B cell (primary cell): Measurements from ENCODE around the gene UBXN7. TPM values are rescaled to one million over a fixed set of nuclear protein-coding genes. Genes with fewer than 3 reads are reported as not detected.
A peak's percentile ranks its signal among the peaks of the same experiment; 100 is the strongest.
"Not testable (repeated sequence)": the region's sequence is repeated elsewhere in the genome, so short reads cannot be mapped to it uniquely, and the experiment has no call there.

Experiments
- ATAC-seq: fragments of 200-7000 bp; cut with Tn5 transposase; one replicate; pipeline ENCODE4 v1.10.0; 2021; ENCODE audit warnings: low read depth, mild to moderate bottlenecking, moderate number of reproducible peaks, moderate library complexity
- CTCF ChIA-PET: fragments of 350-600 bp; sonication (Branson Sonifier 250); formaldehyde crosslinking; loops from one replicate; lab custom pipeline; 2021; ENCODE audit warnings: antibody characterized with exemption, inconsistent platforms; lab: Charles Lee
- POLR2A ChIA-PET: fragments of 350-600 bp; sonication (Branson Sonifier 250); formaldehyde crosslinking; loops from one replicate; lab custom pipeline; 2021; ENCODE audit warnings: antibody characterized with exemption; lab: Charles Lee
- DNase-seq: peaks from one replicate; pipeline ENCODE4 v3.0.0; 2013
- H2AFZ ChIP-seq: 2 replicates; pipeline ENCODE4 v1.6.1; 2012; ENCODE audit warnings: mild to moderate bottlenecking, low read depth, low read length; ENCODE audit not compliant: insufficient read depth, poor library complexity, severe bottlenecking
- H3K27ac ChIP-seq, 2 donors: 1 replicate in 1 of 2; 2 replicates in 1 of 2; pipeline ENCODE4 v1.5.1; 2012 to 2013; ENCODE audit warnings: low read length in 2 of 2, mild to moderate bottlenecking in 2 of 2, moderate library complexity in 1 of 2
- H3K27me3 ChIP-seq, 4 experiments: fragments of 200-600 bp in 1 of 4; sonication (generic) in 1 of 4; replicated peaks in 1 of 4; 1 replicate in 2 of 4; 2 replicates in 2 of 4; pipeline versions ENCODE4 v1.6.1 to v1.7.0; 2013 to 2016; ENCODE audit warnings: low read length in 3 of 4, mild to moderate bottlenecking in 2 of 4, mixed read lengths in 1 of 4, moderate library complexity in 1 of 4; ENCODE audit not compliant: insufficient read depth in 4 of 4, control insufficient read depth in 3 of 4; ENCODE audit errors: control extremely low read depth in 1 of 4
- H3K36me3 ChIP-seq, 2 experiments: replicated peaks in 1 of 2; 1 replicate in 1 of 2; 2 replicates in 1 of 2; pipeline versions ENCODE4 v1.6.1 to v1.7.1; 2013; ENCODE audit warnings: low read length in 1 of 2; ENCODE audit not compliant: insufficient read depth in 2 of 2, control insufficient read depth in 1 of 2; ENCODE audit errors: control extremely low read depth in 1 of 2, extremely low read depth in 1 of 2
- H3K4me1 ChIP-seq, 2 donors: fragments of 200-600 bp in 1 of 2; sonication (generic) in 1 of 2; 1 replicate in 1 of 2; 2 replicates in 1 of 2; pipeline versions ENCODE4 v1.5.1 to v1.6.1; 2013 to 2017; ENCODE audit warnings: low read length in 2 of 2; ENCODE audit not compliant: control insufficient read depth in 2 of 2, insufficient read depth in 2 of 2
- H3K4me2 ChIP-seq: replicated peaks from 2 replicates; pipeline ENCODE3; 2012; ENCODE audit warnings: mild to moderate bottlenecking, low read depth, low read length; ENCODE audit not compliant: poor library complexity, severe bottlenecking
- H3K4me3 ChIP-seq, 5 experiments: fragments of 200-600 bp in 1 of 5; sonication (generic) in 1 of 5; 1 replicate in 3 of 5; 2 replicates in 2 of 5; pipeline versions ENCODE4 v1.5.1 to v1.7.0; 2011 to 2016; ENCODE audit warnings: low read length in 4 of 5, mild to moderate bottlenecking in 4 of 5, low read depth in 2 of 5, control low read depth in 1 of 5, moderate library complexity in 1 of 5; ENCODE audit not compliant: insufficient read depth in 1 of 5; ENCODE audit errors: control extremely low read depth in 1 of 5, extremely low read depth in 1 of 5
- H3K79me2 ChIP-seq: fragments of 200-600 bp; sonication (generic); one replicate; pipeline ENCODE4 v1.6.0; 2016; ENCODE audit warnings: low read length; ENCODE audit not compliant: control insufficient read depth, insufficient read depth
- H3K9ac ChIP-seq: fragments of 200-600 bp; sonication (generic); 2 replicates; pipeline ENCODE4 v1.6.1; 2017; ENCODE audit warnings: mild to moderate bottlenecking, low read length, moderate library complexity
- H3K9me3 ChIP-seq, 3 donors: one replicate each; pipeline versions ENCODE4 v1.6.1 to v1.7.1; 2013; ENCODE audit warnings: low read length in 2 of 3; ENCODE audit not compliant: control insufficient read depth in 2 of 3, insufficient read depth in 1 of 3; ENCODE audit errors: control extremely low read depth in 1 of 3
- H4K20me1 ChIP-seq: 2 replicates; pipeline ENCODE4 v1.6.0; 2012; ENCODE audit warnings: mild to moderate bottlenecking, low read length; ENCODE audit not compliant: insufficient read depth, control insufficient read depth, poor library complexity, severe bottlenecking
- H3K27ac Mint-ChIP-seq: one replicate; pipeline ENCODE4 v1.8.0; 2021; ENCODE audit warnings: mixed read lengths
- H3K27me3 Mint-ChIP-seq: one replicate; pipeline ENCODE4 v1.8.0; 2021; ENCODE audit warnings: mixed read lengths
- H3K4me1 Mint-ChIP-seq: one replicate; pipeline ENCODE4 v1.8.0; 2021; ENCODE audit warnings: mixed read lengths
- H3K4me3 Mint-ChIP-seq: one replicate; pipeline ENCODE4 v1.8.0; 2021; ENCODE audit warnings: mixed read lengths
- H3K9me3 Mint-ChIP-seq: one replicate; pipeline ENCODE4 v1.8.0; 2022; ENCODE audit warnings: mixed read lengths; ENCODE audit not compliant: insufficient read depth
- EZH2 ChIP-seq: IDR thresholded peaks from 2 replicates; pipeline ENCODE4 v1.6.1; 2012; ENCODE audit warnings: borderline replicate concordance, low read depth, mild to moderate bottlenecking, moderate library complexity, low read length; ENCODE audit not compliant: insufficient read depth, poor library complexity, severe bottlenecking
- WGBS: methylation state at CpG from one replicate; pipeline ENCODE4 v1.1.5; 2013; ENCODE audit warnings: missing lambda C conversion rate; ENCODE audit not compliant: insufficient coverage; 5-methylcytosine and 5-hydroxymethylcytosine counted together
- intact Hi-C: fragments of 100-400 bp; cut with micrococcal nuclease; formaldehyde crosslinking; loops from one replicate; pipeline ENCODE4 v1.10.0; 2022
- polyA plus RNA-seq: library from polyadenylated mRNA; depleted of rRNA; stranded (reverse); fragments of >200 nt; gene quantifications from 2 replicates; pipeline ENCODE4 v1.2.3, GENCODE V29; 2012
- total RNA-seq, 2 donors: library from RNA; stranded (reverse); fragments of 120-200 nt in 1 of 2; gene quantifications; 1 replicate in 1 of 2; 2 replicates in 1 of 2; pipeline versions ENCODE4 v1.2.3 to v1.2.4, GENCODE V29; 2013 to 2022
- TF ChIP-seq, protein P1 (sequence below): fragments of 200-600 bp; IDR thresholded peaks from one replicate; pipeline ENCODE4 v1.8.0; 2022; ENCODE audit warnings: antibody characterized with exemption, mild to moderate bottlenecking

The UBXN7 gene
- total and polyA plus RNA-seq, 2 donors (not counting 1 experiment from before 2014, with no cell fraction given), result 7.4 to 107 TPM

DNA sequence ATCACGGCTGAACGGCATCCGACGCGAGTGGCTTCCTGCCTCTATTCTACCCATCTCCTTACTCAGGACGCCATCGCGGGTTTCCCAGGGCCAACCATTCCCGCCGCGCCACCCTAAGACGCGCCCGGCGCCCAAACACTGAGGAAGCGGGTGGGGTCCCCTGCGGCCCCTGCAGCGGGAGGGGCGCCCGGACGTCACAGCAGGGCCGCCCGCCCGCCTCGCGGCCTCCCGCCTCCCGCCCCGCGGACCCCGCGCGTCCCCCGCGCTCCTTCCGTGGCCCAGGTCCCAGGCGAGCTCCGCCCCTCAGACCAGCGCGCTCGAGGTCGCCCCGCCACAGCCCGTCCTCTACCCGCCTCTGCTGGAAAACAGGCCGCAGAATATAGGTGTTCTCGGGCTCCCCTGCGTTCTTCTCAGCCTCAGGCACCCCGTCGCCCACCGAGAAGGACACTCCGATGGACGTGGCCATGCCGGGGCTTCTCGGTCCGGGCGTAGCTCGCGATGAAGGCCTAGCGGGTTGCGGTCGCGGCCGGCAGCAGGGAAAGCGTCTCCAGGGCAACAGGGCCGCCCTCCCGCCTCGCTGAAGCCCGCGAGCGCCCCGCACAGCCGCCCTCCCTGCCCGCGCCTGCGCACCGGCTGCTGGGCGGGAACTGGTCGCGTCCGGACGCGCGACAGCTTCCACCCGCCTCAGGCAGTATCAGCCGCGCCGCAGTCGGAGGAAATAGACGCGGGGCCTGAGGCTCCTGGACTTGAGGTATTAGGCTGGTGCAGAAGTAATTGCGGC is 114.3 kb downstream of the UBXN7 start, which contains the start of gene DYNLT2B:
DYNLT2B (minus strand) TSS at position 554 of the 781 bp plus-strand sequence; CDS start at position 466, 88 bp downstream.
- H3K4me1 Mint-ChIP-seq, result peaks cover 10% of the 10 kb centered on the region
- Histone ChIP-seq H3K4me2 (peak within 1 kb of the TSS; percentile 77), H3K79me2 (peaks cover 3% of the 10 kb centered on the region), H3K36me3 (no peaks in the 10 kb centered on the region), H2AFZ (peak within 1 kb of the TSS; percentile 75), H3K9ac (peak within 1 kb of the TSS; percentile 84), H3K4me3 (peak within 1 kb of the TSS; percentile 44 to 85 (median 76)), H3K9me3 (no peaks in the 10 kb centered on the region), H4K20me1 (no peaks in the 10 kb centered on the region), H3K4me1 (peaks cover 0 to 10% of the 10 kb centered on the region in 2 donors), H3K27ac (peak within 1 kb of the TSS; percentile 85 to 89), H3K27me3 (no peaks in the 10 kb centered on the region)
- under 1% methylated on average over 92 of the region's 92 CpGs for WGBS
- ChIA-PET POLR2A (interaction anchor here (0.6 to 2.0 kb wide), 7 partner anchors 24 to 1645 kb away, joined by 3 to 11 read pairs (median 3); partner anchors contain the start of genes PCYT1A and RNF168), CTCF (interaction anchor here (1.0 kb wide), 1 partner anchor 26 kb away, joined by 4 read pairs; no protein-coding TSS in a partner anchor)
- DNase-seq (peak; percentile 93), ATAC-seq (peak; percentile 91)
- H3K4me3 Mint-ChIP-seq, result peak within 1 kb of the TSS; percentile 96
- intact Hi-C loops, result loop anchor here (1.0 to 5.0 kb wide), 6 partner anchors 31 to 251 kb away; partner anchors contain the start of genes FBXO45, PCYT1A, RNF168 and UBXN7
- TF ChIP-seq EZH2, result no peak
- TF ChIP-seq, protein P1, sequence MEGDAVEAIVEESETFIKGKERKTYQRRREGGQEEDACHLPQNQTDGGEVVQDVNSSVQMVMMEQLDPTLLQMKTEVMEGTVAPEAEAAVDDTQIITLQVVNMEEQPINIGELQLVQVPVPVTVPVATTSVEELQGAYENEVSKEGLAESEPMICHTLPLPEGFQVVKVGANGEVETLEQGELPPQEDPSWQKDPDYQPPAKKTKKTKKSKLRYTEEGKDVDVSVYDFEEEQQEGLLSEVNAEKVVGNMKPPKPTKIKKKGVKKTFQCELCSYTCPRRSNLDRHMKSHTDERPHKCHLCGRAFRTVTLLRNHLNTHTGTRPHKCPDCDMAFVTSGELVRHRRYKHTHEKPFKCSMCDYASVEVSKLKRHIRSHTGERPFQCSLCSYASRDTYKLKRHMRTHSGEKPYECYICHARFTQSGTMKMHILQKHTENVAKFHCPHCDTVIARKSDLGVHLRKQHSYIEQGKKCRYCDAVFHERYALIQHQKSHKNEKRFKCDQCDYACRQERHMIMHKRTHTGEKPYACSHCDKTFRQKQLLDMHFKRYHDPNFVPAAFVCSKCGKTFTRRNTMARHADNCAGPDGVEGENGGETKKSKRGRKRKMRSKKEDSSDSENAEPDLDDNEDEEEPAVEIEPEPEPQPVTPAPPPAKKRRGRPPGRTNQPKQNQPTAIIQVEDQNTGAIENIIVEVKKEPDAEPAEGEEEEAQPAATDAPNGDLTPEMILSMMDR, result no peak
- H3K27me3 Mint-ChIP-seq, result no peaks in the 10 kb centered on the region
- no peaks in the 10 kb centered on the region for H3K9me3 Mint-ChIP-seq
- peak within 1 kb of the TSS; percentile 97 for H3K27ac Mint-ChIP-seq

DNA sequence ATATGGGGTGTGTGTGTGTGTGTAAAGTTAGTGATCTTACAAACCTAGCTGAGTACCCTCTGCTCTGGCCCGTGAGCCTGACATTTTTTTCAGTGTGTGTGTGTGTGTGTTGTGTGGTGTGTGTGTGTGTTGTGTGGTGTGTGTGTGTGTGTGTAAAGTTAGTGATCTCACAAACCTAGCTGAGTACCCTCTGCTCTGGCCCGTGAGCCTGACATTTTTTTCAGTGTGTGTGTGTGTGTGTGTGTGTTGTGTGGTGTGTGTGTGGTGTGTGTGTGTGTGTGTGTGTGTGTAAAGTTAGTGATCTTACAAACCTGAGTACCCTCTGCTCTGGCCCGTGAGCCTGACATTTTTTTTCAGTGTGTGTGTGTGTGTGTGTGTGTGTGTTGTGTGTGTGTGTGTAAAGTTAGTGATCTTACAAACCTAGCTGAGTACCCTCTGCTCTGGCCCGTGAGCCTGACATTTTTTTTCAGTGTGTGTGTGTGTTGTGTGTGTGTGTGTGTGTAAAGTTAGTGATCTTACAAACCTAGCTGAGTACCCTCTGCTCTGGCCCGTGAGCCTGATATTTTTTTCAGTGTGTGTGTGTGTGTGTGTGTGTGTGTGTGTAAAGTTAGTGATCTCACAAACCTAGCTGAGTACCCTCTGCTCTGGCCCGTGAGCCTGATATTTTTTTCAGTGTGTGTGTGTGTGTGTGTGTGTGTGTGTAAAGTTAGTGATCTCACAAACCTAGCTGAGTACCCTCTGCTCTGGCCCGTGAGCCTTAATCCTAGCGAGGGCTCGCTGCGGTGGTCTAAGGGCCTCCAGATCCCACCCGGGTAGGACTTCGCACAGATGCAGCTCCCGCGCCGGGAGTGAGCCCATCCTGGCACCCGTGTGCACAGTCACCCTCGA is 115.2 kb downstream of the UBXN7 start:
- Histone ChIP-seq H3K27ac (peak overlapping the region; percentile 85 to 89), H3K9ac (peak overlapping the region; percentile 84), H2AFZ (peak overlapping the region; percentile 75), H3K4me3 (peak overlapping the region; percentile 44 to 85 (median 76)), H3K4me2 (peak overlapping the region; percentile 77), H3K4me1 (peaks cover 0 to 10% of the 10 kb centered on the region in 2 donors)
- H3K36me3 ChIP-seq, ATAC-seq, CTCF ChIA-PET, H3K9me3 Mint-ChIP-seq, H3K4me1 Mint-ChIP-seq, H4K20me1 ChIP-seq, H3K27me3 Mint-ChIP-seq, H3K27me3 ChIP-seq, H3K9me3 ChIP-seq, H3K79me2 ChIP-seq, DNase-seq: not testable (repeated sequence)
- intact Hi-C loops, result loop anchor here (1.0 to 5.0 kb wide), 2 partner anchors 43 to 65 kb away; no protein-coding TSS in a partner anchor
- POLR2A ChIA-PET, result interaction anchor here (0.6 to 2.0 kb wide), 9 partner anchors 23 to 1831 kb away, joined by 3 to 11 read pairs (median 3); partner anchors contain the start of genes PCYT1A and RNF168
- WGBS, result 6% methylated on average over 13 of the region's 17 CpGs
- Mint-ChIP-seq H3K4me3 (peak overlapping the region; percentile 96), H3K27ac (peak overlapping the region; percentile 97)
